GM15510 (cell line): ENCODE results near the gene KDM4C.

Experiments used
- POLR2A ChIP-seq: IDR thresholded peaks from 3 replicates; pipeline ENCODE4 v1.6.1; 2011; ENCODE audit warnings: borderline replicate concordance; ENCODE audit not compliant: insufficient read length; ENCODE audit errors: extremely low read depth

Gene KDM4C

DNA sequence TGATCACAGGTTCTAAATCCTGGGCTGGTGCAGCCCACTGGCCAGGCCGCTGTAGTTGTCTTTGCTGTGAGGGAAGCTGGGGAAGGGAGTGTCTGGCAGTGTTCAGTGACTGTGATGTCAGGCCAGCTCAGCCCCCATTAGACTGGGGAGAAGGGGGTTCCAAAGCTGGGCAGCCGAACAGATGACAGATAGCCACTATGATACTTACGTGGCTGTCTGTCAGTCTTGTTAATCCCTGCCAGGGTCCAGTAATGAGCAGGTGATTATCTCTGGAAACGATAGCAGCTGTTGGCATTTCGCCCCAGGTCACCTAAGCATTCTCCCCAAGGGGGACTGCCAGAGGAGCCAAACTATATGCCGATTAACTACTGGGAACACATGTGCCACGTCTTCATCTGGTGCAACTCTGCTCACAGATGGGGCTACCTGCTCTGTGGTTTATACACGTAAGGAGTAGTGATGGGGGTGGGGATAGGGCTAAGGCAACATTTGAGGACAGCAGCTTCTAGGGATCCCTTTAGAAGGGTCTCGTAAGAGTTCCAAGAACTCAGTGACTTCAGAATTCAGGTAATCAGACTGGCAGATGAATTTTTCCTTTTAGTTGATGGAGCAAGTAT lies 396.3 kb downstream of the KDM4C start:
- no peak for TF ChIP-seq POLR2A

DNA sequence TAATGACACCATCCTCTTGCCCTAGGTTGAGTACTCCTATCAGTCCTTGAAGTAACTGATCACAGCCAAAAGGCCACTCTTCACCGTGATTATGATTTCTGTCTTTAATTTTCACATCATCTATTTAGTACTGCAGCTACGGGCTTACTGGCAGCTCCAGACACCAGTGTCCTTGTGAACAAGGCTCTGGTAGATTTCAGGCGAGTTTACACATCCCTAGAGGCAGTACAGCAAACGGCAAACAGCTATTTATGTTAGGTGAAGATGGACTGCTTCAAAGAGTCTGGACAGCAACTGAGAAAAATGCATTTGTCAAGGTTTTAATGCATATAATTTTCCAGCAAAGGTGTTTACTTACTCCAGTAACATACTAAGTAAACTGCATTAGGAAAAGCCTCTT lies 396.9 kb downstream of the KDM4C start:
- no peak for TF ChIP-seq POLR2A

DNA sequence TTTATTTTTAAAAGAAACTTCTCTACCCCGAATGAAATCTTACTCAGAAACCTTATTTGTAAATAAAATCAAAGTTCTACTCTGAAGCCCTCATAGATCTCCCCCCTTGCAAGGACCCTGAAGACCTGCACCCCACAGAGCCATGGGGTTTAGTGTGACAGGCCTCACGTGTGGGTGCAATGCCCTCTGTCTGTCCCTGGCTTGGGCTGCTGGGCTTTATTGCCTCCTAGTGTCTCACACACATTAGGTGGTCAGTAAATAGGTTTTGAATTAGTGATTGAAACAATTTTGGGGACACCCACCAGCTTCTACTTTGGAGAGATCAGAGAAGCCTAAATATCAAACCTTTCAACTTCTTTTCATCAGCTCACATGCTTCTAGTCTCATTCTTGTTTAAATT lies 403.7 kb downstream of the KDM4C start:
- TF ChIP-seq POLR2A: no peak

DNA sequence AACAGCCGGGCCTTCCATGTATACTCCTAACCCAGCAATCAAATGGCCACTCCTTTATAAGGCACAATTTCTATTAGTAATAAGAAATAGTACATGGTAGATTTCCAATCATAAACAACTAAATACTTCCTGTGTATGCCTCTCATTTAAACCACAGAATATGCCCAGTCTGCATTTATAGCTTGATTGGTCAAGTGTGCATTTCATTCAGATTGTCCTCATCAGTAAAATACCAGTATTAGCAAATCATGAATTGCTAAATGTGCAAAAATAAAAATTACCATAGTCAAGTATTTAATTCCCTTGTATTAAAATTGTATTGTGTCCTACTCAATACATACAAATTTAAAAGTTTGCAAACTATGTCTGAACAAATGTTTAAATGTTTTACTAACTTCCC lies 406.2 kb downstream of the KDM4C start:
- no peak for TF ChIP-seq POLR2A

DNA sequence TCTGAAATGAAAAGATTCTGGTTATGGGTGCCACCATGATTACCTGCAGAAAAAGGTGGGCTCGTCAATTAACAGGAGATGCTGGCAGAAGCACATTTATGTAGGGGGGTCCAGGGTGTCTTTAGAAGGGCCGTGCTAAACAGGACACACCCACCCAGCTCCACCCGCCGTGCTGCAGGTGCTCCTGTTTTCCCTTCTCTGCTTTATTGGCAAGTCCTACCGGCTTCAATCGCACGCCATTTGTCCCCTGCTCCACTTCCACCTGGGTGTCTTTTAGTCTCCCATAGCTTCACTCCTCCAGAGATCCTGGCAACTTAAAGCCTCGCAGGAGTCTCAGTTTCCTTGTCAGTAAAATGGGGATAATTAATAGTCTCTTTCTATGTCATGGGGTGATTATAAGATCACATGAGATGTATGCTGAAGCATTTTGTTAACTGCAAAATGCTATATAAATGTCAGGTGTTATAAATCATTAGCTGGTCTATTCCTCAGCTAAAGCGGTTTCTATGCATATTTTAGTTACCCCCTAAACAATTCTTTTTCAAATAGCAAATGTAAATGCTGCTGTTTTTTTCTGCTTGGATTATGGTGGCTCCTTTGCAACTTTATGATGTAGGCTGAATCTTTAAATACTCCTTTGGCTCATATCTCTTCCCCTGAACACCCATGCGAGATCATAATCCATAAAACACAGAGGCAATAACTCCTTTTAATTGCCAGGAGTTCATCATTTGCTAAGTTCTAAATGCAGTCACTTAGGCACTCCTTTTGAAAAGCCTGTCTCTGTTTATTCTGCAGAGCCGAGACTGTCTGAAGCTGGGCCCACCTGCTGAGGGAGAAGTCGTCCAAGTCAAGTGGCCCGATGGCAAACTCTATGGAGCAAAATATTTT lies 406.9 kb downstream of the KDM4C start:
- no peak for TF ChIP-seq POLR2A

DNA sequence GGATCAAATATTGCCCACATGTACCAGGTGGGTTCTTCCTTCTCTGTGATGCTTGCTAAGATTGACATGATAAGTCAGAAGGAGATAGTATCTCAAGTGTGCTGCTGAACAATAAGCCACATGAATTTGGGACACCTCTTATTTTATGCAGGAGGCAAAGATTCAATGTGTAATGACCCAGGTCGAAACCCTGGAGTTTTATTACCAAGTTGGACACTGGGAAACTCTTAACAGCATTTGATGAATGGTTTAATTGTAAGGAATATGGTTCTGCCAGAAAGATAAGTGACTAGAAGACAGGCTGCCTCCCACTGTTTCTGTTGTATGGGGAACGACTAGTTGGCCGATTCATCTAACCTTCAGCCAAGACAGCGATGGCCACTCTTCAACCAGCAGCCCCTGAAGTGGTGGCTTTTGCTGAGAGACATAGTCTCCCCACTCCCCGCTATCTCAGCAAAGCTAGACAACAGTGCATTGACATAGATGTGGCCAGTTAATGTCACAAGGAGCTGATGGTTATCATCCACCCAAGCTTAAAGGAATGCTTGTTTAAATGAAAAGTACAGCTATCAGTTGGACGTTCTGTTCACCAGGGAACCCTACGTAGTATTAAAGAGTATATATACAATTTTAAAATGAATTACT lies 407.7 kb downstream of the KDM4C start:
- TF ChIP-seq POLR2A: no peak

GRCh38 chr9:7166074-7166473 lies 408.3 kb downstream of the KDM4C start:
- TF ChIP-seq POLR2A: no peak

GRCh38 chr9:7169717-7170389 lies 412.1 kb downstream of the KDM4C start:
- TF ChIP-seq POLR2A: no peak

DNA sequence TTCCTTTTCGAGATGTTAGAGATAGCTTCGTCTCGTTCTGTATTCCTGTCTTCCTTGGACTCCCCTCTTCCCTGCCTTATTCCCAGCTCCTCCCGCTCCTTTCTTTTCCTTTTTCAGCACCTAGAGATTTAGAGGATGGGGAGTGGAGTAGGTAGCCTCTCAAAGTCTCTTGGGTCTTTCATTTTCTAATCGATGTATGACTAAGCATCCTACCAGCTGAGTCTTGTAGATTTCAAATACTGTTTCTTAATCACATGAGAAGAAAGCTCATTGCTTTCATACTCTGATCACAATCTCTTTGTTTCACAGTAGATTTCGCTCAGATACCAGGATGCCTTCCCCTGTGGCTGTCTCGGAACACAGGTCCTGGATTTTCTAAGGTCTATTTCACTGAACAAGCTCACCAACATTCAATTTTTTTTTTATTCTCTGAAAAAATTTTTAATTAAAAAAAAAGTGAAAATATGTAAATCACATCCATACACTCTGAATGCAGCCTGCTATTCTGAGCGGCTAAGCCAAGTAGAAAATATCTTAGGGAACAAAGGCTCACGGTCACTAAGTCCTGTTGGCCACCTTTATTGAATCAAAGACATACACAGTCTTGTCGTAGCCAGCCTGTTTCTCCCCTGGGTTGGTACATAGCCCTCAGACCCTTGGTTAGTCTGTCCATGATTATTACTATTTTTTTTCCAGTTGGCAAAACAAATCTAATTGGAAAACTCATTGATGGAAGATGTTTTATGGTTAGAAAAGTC lies 413.8 kb downstream of the KDM4C start:
- TF ChIP-seq POLR2A: no peak

DNA sequence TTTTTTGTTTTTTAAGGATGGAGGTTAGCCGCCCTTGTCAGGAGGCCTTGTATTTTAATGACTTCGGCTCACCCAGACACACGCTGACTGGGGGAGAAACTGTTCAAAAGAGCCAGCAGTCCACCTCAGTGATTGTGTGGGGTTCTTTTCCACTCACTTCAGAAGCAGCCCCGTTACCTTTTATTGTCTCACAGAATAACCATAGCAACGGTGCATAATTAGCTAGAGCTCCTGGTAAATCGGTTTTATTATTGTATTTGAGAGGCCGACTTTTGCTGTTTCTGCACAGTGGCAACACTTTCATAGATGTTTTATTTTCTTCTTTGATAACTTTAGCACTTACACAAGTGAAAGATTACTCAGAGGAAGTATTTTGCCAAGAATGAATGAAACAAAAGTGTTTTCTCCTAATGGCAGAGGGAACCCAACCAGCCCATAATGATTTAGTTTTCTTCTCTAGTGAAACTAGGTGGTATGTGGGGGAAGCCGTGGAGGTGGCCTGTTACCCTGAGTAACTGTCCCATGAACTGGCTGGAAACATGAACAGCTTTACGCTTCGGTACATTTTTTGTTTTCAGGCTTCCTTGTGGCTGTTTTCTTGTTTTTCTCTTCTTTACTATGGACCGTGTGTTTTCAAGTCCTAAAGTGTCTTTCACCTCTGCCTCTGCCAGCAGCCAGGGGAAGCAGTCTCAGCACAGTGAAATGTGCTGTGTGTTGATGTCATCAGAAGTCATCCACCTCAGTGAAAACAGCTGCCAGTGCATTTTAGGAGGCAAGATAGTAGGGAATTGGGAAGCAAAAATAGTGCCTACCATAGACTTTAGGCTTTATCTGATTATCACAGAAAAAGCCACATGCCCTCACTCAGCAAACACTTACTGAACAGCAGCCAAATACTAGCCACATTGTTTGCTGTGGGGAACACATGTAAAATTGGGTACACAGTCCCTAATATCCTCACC lies 414.7 kb downstream of the KDM4C start:
- no peak for TF ChIP-seq POLR2A

DNA sequence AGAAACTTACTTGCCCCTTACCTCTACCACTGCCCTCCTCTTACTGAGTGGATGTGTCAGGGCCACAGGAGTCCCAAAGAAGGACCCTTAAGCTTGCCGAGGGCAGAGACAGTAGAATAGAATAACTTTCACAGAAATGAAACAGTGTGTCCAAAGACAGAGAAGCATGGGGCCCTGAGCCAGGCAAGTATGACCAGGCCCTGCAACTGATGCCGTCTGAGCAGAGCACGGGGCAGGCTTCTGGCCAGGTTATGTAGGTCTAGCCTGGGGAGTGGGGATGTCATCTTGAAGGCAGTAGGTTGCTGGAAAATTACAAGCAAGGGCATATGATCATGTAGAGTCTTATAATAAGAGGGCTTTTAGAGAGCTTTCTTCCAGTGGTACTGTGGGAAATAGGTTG lies 415.4 kb downstream of the KDM4C start:
- TF ChIP-seq POLR2A: no peak

DNA sequence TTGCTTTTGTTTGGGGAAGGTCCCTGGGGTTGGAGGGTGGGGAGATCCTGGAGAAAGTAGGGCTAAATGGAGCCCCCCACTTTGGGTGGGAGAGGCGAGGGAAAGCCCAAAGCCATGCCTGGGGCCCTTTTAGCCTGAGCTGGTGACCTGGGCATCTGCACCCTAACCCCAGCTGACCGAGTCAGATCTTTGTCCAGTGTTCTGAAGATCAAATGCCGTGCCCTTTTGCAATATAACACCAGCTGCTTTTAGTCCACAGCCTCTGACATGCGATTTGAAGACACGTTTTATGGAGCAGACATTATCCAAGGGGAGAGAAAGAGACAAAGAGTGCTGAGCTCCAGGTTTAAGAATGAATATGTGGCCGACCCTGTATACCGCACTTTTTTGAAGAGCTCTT lies 416.5 kb downstream of the KDM4C start:
- no peak for TF ChIP-seq POLR2A

DNA sequence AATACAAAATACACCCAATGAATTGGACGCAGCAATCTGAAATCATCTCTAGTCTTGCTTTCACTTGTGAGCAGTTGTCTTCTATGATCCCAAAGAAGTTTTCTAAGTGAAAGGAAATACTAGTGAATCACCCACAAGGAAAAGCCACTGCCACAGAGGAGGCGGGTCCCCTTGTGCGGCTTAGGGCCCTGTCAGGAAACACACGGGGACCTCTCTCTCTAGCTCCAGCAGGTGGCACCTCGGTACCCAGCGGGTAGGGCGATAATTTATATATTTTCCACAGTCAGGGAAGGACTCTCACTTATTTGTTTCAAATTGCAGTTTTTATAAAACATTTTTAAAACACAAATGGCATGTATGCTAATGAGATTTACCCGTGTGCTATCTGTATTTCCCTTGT lies 417.1 kb downstream of the KDM4C start:
- TF ChIP-seq POLR2A: no peak

DNA sequence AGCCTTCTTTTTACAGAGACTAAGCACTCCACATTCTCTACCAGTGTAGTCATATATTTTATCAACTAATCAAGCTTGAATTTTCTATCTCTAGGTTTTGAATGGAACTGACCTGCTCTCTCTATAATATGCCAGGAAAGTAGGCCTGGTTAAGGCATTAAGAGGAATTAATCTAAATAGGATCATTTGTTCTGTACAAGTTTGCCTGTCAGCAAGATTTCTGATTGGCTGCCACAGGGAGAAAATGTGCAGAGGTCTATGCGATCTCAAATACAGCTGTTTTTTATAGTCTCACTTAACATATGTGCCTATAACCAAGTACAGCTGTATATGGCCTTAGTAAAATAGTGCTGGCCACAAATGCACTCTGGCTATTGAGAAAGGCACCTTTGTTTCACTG lies 418.8 kb downstream of the KDM4C start:
- no peak for TF ChIP-seq POLR2A

DNA sequence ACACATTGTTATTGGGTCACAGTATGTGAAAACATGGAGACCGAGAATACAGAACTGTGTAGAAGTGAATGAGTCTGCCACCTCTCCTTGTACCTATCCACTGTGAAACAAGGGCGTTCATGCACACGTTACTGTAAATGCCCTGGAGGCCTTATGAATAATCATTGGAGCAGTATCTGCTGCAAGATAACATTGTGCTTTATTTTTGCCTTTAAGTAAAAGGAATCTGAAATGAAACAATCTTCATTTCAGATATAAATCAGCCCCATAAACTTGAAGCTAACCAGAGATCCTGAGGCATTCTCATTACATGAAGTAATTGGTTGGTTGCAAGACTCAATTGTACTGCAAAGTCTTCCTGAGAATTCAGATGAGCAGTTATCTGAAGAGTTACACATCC lies 419.6 kb downstream of the KDM4C start:
- no peak for TF ChIP-seq POLR2A
